Cardiac fibroblast (primary cell): Measurements from ENCODE around the gene OCSTAMP.

Experiments used
- DNase-seq, 2 donors: peaks; one replicate each; pipeline versions ENCODE4 v3.0.0 to v3.0.0-alpha.2; 2010; ENCODE audit warnings: low read depth in 2 of 2
- H3K4me3 ChIP-seq, 2 donors: replicated peaks in 1 of 2; 1 replicate in 1 of 2; 2 replicates in 1 of 2; pipeline ENCODE4 v1.5.1; 2011; ENCODE audit warnings: low read depth in 2 of 2, low read length in 2 of 2, mild to moderate bottlenecking in 2 of 2, moderate library complexity in 1 of 2
- CTCF ChIP-seq: IDR thresholded peaks from one replicate; pipeline ENCODE4 v1.5.1; 2011; ENCODE audit warnings: low read depth, mild to moderate bottlenecking, low read length, inconsistent platforms

OCSTAMP gene

DNA sequence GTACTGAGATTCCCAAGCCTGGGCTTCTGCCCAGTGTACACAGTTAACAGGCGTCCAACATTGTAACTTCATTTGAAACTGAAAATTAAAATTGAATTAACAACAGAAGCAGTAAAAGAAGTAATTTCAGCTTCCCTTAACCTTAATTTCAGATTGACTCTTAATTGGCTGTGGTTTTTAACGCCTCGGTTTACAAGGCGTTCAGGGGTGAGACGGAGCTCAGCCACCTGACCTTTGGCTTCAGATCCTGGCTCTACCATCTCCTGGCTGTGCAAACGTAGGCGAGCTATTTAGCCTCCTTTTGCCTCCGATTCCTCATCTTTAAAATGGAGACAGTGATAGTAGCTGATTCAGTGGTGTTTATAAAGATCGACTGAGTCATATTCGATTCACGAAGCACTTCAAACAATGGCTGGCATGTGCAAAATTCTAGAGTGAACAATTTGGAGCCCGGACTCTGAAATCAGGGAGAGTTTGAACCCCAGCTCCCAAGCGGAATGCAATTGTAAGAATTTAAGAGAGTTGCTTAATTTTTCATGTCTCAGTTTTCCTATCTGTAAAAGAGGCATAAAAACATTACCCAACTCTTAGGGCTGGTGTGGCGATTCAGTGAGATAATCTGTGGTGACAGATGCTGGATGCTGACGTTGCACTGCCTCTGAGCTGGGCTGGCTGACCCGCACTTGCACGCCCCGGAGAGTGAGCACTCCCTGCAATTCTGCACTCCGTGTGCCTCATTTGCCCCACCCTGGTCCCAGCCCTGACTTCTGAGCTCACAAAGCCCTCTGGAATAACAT lies 23.5 kb upstream of the OCSTAMP start:
- no peak for DNase-seq
- H3K4me3 ChIP-seq, result no peak overlapping the region
- TF ChIP-seq CTCF, result no peak

DNA sequence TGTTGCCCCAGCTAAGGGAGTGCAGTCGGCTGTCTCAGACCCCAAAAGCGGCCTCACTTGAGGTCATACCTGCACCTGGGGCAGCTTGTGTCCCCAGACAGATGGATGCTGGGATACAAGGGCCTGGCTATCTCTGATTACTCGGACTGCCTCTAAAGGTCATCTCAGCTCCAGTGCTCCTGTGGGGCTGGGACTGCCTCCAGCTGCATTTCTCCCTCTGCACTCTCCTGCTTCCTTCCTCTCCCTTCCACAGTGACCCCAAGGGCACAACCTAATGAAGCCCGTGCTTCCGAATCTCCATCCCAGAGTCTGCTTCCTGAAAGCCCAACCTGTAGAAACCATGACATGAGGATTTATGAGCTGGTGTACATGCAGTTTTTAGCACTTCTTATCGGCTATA lies 22.8 kb upstream of the OCSTAMP start:
- no peak overlapping the region for H3K4me3 ChIP-seq
- TF ChIP-seq CTCF, result no peak
- DNase-seq, result no peak

GRCh38 chr20:46572790-46573189 lies 22.3 kb upstream of the OCSTAMP start:
- TF ChIP-seq CTCF, result no peak
- no peak for DNase-seq
- no peak overlapping the region for H3K4me3 ChIP-seq

GRCh38 chr20:46572153-46572552 lies 21.7 kb upstream of the OCSTAMP start:
- DNase-seq, result peak in 1 of 2 donors; percentile 21
- H3K4me3 ChIP-seq, result no peak overlapping the region
- no peak for TF ChIP-seq CTCF

- TF ChIP-seq CTCF, result no peak
- no peak overlapping the region for H3K4me3 ChIP-seq
- DNase-seq, result no peak
Observed at GRCh38 chr20:46571418-46571817, 21.0 kb upstream of the OCSTAMP start.

DNA sequence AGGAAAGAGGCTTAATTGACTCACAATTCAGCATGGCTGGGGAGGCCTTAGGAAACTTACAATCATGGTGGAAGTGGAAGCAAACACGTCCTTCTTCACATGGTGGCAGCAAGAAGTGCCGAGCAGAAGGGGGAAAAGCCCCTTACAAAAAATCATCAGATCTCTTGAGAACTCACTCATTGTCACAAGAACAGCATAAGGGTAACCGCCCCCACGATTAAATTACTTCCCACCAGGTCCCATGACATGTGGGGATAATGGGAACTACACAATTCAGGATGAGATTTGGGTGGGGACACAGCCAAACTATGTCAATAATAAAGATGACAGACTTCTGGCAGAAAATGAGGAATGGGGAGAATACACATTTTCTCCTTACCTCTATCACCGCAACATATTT lies 20.5 kb upstream of the OCSTAMP start:
- DNase-seq, result no peak
- no peak overlapping the region for H3K4me3 ChIP-seq
- no peak for TF ChIP-seq CTCF

DNA sequence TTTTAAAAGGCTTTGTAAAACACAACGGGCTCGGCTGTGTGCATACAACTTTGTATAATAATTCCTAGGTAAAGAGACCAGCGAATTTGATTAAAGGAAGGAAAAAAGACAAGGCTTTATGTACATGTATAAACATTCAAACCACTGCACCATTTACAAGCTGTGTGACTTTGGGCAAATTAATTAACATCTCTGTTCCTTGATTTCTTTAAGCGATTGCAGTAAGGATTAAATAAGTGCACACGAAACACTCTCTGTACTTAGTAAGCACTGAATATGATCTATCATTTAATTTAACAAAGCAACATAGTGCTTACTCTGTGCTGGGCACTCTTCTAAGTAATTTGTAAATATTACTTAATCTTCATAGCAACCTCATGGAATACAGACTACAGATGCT lies 19.5 kb upstream of the OCSTAMP start:
- no peak overlapping the region for H3K4me3 ChIP-seq
- DNase-seq, result no peak
- no peak for TF ChIP-seq CTCF
